PC-3 (cell line): ENCODE measurements around the gene THADA.

Experiments used
- EZH2 ChIP-seq: fragments of 300-600 bp; sonication (generic); IDR thresholded peaks from one replicate; pipeline ENCODE4 v1.6.1; 2017; ENCODE audit warnings: antibody characterized with exemption, mild to moderate bottlenecking, low read length; ENCODE audit not compliant: unreplicated experiment
- EZH2phosphoT487 ChIP-seq: fragments of 300-600 bp; sonication (generic); IDR thresholded peaks from 2 replicates; pipeline ENCODE4 v1.6.1; 2018; ENCODE audit warnings: mild to moderate bottlenecking, antibody characterized with exemption, low read length, borderline replicate concordance
- TF ChIP-seq, protein P1 (sequence below): fragments of 300-600 bp; sonication (generic); conservative IDR thresholded peaks from 2 replicates; pipeline ENCODE4 v1.5.1; 2017; ENCODE audit warnings: antibody characterized with exemption, low read depth, mild to moderate bottlenecking, low read length

GRCh38 chr2:43437363-43437762, 158.5 kb downstream of the THADA start:
- TF ChIP-seq, protein P1, sequence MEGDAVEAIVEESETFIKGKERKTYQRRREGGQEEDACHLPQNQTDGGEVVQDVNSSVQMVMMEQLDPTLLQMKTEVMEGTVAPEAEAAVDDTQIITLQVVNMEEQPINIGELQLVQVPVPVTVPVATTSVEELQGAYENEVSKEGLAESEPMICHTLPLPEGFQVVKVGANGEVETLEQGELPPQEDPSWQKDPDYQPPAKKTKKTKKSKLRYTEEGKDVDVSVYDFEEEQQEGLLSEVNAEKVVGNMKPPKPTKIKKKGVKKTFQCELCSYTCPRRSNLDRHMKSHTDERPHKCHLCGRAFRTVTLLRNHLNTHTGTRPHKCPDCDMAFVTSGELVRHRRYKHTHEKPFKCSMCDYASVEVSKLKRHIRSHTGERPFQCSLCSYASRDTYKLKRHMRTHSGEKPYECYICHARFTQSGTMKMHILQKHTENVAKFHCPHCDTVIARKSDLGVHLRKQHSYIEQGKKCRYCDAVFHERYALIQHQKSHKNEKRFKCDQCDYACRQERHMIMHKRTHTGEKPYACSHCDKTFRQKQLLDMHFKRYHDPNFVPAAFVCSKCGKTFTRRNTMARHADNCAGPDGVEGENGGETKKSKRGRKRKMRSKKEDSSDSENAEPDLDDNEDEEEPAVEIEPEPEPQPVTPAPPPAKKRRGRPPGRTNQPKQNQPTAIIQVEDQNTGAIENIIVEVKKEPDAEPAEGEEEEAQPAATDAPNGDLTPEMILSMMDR: no peak
- TF ChIP-seq EZH2phosphoT487: no peak
- TF ChIP-seq EZH2: no peak
